GM23338 (cell line): ENCODE results near the gene MGLL.

Source experiments
- CTCF ChIP-seq, 2 experiments: fragments of 200-600 bp in 1 of 2; sonication (generic) in 1 of 2; conservative IDR thresholded peaks; 2 replicates each; pipeline versions ENCODE4 v1.5.1 to v1.6.1; 2016 to 2017; ENCODE audit warnings: antibody characterized with exemption in 2 of 2, low read depth in 2 of 2, mild to moderate bottlenecking in 2 of 2, moderate library complexity in 1 of 2
- EZH2 ChIP-seq: fragments of 200-600 bp; sonication (generic); IDR thresholded peaks from one replicate; pipeline ENCODE4 v1.8.0; 2017; ENCODE audit warnings: antibody characterized with exemption, mild to moderate bottlenecking, low read depth; ENCODE audit not compliant: unreplicated experiment
- EZH2phosphoT487 ChIP-seq: fragments of 200-600 bp; sonication (generic); IDR thresholded peaks from one replicate; pipeline ENCODE4 v1.8.1; 2018; ENCODE audit warnings: antibody characterized with exemption; ENCODE audit not compliant: unreplicated experiment
- POLR2AphosphoS5 ChIP-seq: IDR thresholded peaks from 2 replicates; pipeline ENCODE4 v1.6.1; 2016; ENCODE audit warnings: antibody characterized with exemption, low read depth
- TF ChIP-seq, protein P1 (sequence below): IDR thresholded peaks from one replicate; pipeline ENCODE4 v1.6.1; 2018; ENCODE audit warnings: antibody characterized with exemption; ENCODE audit not compliant: unreplicated experiment

- TF ChIP-seq POLR2AphosphoS5 (no peak), CTCF (conservative IDR thresholded peaks at IDR 0.05; ENCODE audit: low read depth in 2 of 2) (no peak), EZH2 (no peak), EZH2phosphoT487 (no peak)
- TF ChIP-seq, protein P1, sequence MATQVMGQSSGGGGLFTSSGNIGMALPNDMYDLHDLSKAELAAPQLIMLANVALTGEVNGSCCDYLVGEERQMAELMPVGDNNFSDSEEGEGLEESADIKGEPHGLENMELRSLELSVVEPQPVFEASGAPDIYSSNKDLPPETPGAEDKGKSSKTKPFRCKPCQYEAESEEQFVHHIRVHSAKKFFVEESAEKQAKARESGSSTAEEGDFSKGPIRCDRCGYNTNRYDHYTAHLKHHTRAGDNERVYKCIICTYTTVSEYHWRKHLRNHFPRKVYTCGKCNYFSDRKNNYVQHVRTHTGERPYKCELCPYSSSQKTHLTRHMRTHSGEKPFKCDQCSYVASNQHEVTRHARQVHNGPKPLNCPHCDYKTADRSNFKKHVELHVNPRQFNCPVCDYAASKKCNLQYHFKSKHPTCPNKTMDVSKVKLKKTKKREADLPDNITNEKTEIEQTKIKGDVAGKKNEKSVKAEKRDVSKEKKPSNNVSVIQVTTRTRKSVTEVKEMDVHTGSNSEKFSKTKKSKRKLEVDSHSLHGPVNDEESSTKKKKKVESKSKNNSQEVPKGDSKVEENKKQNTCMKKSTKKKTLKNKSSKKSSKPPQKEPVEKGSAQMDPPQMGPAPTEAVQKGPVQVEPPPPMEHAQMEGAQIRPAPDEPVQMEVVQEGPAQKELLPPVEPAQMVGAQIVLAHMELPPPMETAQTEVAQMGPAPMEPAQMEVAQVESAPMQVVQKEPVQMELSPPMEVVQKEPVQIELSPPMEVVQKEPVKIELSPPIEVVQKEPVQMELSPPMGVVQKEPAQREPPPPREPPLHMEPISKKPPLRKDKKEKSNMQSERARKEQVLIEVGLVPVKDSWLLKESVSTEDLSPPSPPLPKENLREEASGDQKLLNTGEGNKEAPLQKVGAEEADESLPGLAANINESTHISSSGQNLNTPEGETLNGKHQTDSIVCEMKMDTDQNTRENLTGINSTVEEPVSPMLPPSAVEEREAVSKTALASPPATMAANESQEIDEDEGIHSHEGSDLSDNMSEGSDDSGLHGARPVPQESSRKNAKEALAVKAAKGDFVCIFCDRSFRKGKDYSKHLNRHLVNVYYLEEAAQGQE, result no peak
Observed at GRCh38 chr3:127769284-127770081, 52.8 kb downstream of the MGLL start.
